ENCODE results near the gene PTPRD.

Gene PTPRD

DNA sequence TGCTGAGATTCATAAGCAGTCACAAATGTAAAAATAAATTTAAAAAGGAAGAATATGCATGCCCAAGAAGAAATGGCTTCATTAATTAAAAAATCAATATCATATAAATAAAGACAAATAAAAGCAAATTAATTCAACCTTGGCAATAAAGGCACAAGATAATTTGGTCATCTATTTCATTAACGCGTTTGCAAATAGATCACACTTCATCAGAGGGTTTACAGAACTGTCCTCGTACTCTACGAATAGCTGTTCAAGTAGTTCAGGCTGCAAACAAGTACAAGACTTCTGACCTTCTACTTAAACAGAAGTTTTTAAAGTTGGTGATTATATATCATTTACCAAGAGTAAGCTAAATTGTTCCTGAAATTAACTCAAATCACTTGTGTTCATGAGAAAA is 2038.0 kb downstream of the PTPRD start:
- Histone ChIP-seq H3K9me3 (ENCODE audit: control insufficient read depth, insufficient read depth, low read length) (no peaks in the 10 kb centered on the region), H3F3A (ENCODE audit: control insufficient read depth, insufficient read depth) (no peaks in the 10 kb centered on the region), H3K79me2 (ENCODE audit: control insufficient read depth, low read length) (no peaks in the 10 kb centered on the region), H3K4me3 (ENCODE audit: low read length) (no peak overlapping the region), H4K20me1 (ENCODE audit: control insufficient read depth, insufficient read depth, low read depth, low read length) (no peaks in the 10 kb centered on the region), H3K4me1 (ENCODE audit: control insufficient read depth, low read length) (no peaks in the 10 kb centered on the region), H3K27ac (ENCODE audit: low read depth, low read length) (no peak overlapping the region), H3K36me3 (ENCODE audit: control insufficient read depth, low read length) (no peaks in the 10 kb centered on the region), H3K9me2 (replicated peaks; ENCODE audit: control insufficient read depth, low read length) (no peaks in the 10 kb centered on the region), H3K4me2 (ENCODE audit: low read length) (no peak overlapping the region), H3K27me3 (ENCODE audit: control insufficient read depth, low read length) (no peaks in the 10 kb centered on the region)
- no peak for TF ChIP-seq EZH2phosphoT487 (IDR thresholded peaks at IDR 0.05; ENCODE audit: borderline replicate concordance, low read length)
- TF ChIP-seq, protein P1, sequence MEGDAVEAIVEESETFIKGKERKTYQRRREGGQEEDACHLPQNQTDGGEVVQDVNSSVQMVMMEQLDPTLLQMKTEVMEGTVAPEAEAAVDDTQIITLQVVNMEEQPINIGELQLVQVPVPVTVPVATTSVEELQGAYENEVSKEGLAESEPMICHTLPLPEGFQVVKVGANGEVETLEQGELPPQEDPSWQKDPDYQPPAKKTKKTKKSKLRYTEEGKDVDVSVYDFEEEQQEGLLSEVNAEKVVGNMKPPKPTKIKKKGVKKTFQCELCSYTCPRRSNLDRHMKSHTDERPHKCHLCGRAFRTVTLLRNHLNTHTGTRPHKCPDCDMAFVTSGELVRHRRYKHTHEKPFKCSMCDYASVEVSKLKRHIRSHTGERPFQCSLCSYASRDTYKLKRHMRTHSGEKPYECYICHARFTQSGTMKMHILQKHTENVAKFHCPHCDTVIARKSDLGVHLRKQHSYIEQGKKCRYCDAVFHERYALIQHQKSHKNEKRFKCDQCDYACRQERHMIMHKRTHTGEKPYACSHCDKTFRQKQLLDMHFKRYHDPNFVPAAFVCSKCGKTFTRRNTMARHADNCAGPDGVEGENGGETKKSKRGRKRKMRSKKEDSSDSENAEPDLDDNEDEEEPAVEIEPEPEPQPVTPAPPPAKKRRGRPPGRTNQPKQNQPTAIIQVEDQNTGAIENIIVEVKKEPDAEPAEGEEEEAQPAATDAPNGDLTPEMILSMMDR (IDR thresholded peaks at IDR 0.05; ENCODE audit: low read depth, low read length, poor library complexity, severe bottlenecking), result no peak

DNA sequence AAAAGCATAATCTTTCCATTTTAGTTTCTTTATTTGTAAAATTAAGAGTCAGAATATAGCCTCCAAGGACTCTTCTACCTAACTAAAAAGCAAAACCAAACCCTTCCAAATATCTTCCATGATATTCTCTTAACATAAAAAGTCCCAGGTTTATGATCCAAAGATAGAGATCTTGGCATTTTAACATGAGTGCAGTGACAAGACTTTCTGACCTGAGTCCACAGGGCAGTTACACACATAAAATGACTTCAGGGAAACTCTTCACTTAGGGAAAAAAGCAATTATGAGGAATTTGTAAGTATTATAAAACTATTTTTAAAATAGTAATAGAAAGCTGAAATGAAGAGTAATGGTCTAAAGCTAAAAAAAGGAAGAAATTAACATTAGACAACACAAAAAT is 2040.6 kb downstream of the PTPRD start:
- H4K20me1 ChIP-seq (ENCODE audit: control insufficient read depth, insufficient read depth, low read depth, low read length), result no peaks in the 10 kb centered on the region
- H3K9me3 ChIP-seq (ENCODE audit: control insufficient read depth, insufficient read depth, low read length), result no peaks in the 10 kb centered on the region
- H3K27me3 ChIP-seq (ENCODE audit: control insufficient read depth, low read length), result no peaks in the 10 kb centered on the region
- H3K4me1 ChIP-seq (ENCODE audit: control insufficient read depth, low read length), result no peaks in the 10 kb centered on the region
- no peak overlapping the region for H3K4me3 ChIP-seq (ENCODE audit: low read length)
- H3F3A ChIP-seq (ENCODE audit: control insufficient read depth, insufficient read depth), result no peaks in the 10 kb centered on the region
- no peaks in the 10 kb centered on the region for H3K36me3 ChIP-seq (ENCODE audit: control insufficient read depth, low read length)
- no peak overlapping the region for H3K4me2 ChIP-seq (ENCODE audit: low read length)
- H3K9me2 ChIP-seq (replicated peaks; ENCODE audit: control insufficient read depth, low read length), result no peaks in the 10 kb centered on the region
- H3K79me2 ChIP-seq (ENCODE audit: control insufficient read depth, low read length), result no peaks in the 10 kb centered on the region
- TF ChIP-seq, protein P1 (IDR thresholded peaks at IDR 0.05; ENCODE audit: low read depth, low read length, poor library complexity, severe bottlenecking), result no peak
- TF ChIP-seq EZH2phosphoT487 (IDR thresholded peaks at IDR 0.05; ENCODE audit: borderline replicate concordance, low read length), result no peak
- H3K27ac ChIP-seq (ENCODE audit: low read depth, low read length), result no peak overlapping the region

DNA sequence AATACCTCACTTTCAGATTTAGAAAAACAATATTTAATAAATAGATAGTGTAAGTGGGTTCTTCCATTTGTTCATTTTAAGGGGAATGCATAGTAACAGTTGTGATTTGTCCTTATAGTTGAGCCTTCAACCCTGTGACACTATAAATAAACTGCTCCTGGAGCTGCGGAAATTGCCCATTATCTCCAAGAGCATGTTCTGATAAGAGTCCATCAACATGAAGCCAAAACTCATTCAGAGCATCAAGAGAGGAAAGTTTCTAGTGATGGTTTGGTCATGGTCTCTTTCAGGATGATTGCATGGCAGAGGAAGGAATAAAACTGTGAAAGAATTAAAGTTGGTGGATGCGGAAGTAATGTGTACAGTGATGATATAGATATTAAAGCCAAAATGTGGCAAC is 2041.2 kb downstream of the PTPRD start:
- H3K9me2 ChIP-seq (replicated peaks; ENCODE audit: control insufficient read depth, low read length), result no peaks in the 10 kb centered on the region
- H4K20me1 ChIP-seq (ENCODE audit: control insufficient read depth, insufficient read depth, low read depth, low read length), result no peaks in the 10 kb centered on the region
- H3K4me2 ChIP-seq (ENCODE audit: low read length), result no peak overlapping the region
- H3F3A ChIP-seq (ENCODE audit: control insufficient read depth, insufficient read depth), result no peaks in the 10 kb centered on the region
- H3K4me1 ChIP-seq (ENCODE audit: control insufficient read depth, low read length), result no peaks in the 10 kb centered on the region
- no peaks in the 10 kb centered on the region for H3K9me3 ChIP-seq (ENCODE audit: control insufficient read depth, insufficient read depth, low read length)
- H3K36me3 ChIP-seq (ENCODE audit: control insufficient read depth, low read length), result no peaks in the 10 kb centered on the region
- no peak overlapping the region for H3K27ac ChIP-seq (ENCODE audit: low read depth, low read length)
- TF ChIP-seq, protein P1 (IDR thresholded peaks at IDR 0.05; ENCODE audit: low read depth, low read length, poor library complexity, severe bottlenecking), result no peak
- TF ChIP-seq EZH2phosphoT487 (IDR thresholded peaks at IDR 0.05; ENCODE audit: borderline replicate concordance, low read length), result no peak
- no peaks in the 10 kb centered on the region for H3K27me3 ChIP-seq (ENCODE audit: control insufficient read depth, low read length)
- H3K4me3 ChIP-seq (ENCODE audit: low read length), result no peak overlapping the region
- H3K79me2 ChIP-seq (ENCODE audit: control insufficient read depth, low read length), result no peaks in the 10 kb centered on the region

DNA sequence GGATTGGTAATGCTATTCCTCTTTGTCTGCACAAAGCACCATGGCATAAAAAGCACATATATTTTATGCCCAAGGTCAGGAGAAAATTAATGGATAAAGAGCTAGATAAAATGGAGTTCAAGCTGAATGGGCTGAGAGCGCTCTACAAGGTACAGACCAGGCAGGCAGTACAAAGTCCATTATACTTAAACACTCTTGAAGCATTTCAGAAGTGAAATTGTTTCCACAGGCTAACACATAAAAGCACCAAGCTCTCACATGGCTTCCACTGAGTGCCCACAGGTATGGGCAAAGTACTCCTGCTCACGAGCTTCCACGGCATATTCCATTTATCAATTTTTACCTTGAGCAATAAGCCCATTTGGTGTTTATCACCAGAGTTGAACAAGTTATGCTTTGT is 2042.0 kb downstream of the PTPRD start:
- Histone ChIP-seq H3K4me1 (ENCODE audit: control insufficient read depth, low read length) (no peaks in the 10 kb centered on the region), H3K79me2 (ENCODE audit: control insufficient read depth, low read length) (no peaks in the 10 kb centered on the region), H3F3A (ENCODE audit: control insufficient read depth, insufficient read depth) (no peaks in the 10 kb centered on the region), H3K4me3 (ENCODE audit: low read length) (no peak overlapping the region), H3K27ac (ENCODE audit: low read depth, low read length) (no peak overlapping the region), H3K36me3 (ENCODE audit: control insufficient read depth, low read length) (no peaks in the 10 kb centered on the region), H3K27me3 (ENCODE audit: control insufficient read depth, low read length) (no peaks in the 10 kb centered on the region), H4K20me1 (ENCODE audit: control insufficient read depth, insufficient read depth, low read depth, low read length) (no peaks in the 10 kb centered on the region), H3K4me2 (ENCODE audit: low read length) (no peak overlapping the region), H3K9me2 (replicated peaks; ENCODE audit: control insufficient read depth, low read length) (no peaks in the 10 kb centered on the region), H3K9me3 (ENCODE audit: control insufficient read depth, insufficient read depth, low read length) (no peaks in the 10 kb centered on the region)
- TF ChIP-seq, protein P1 (IDR thresholded peaks at IDR 0.05; ENCODE audit: low read depth, low read length, poor library complexity, severe bottlenecking), result no peak
- no peak for TF ChIP-seq EZH2phosphoT487 (IDR thresholded peaks at IDR 0.05; ENCODE audit: borderline replicate concordance, low read length)

Measured in DOHH2 (cell line).